ENCODE data around the gene FYN.
A peak's percentile ranks its signal among the peaks of the same experiment; 100 is the strongest.

The FYN gene

GRCh38 chr6:111747829-111748228 lies 125.4 kb downstream of the FYN start:
- no peak for DNase-seq (ENCODE audit: low read depth in 2 of 2)

- DNase-seq (ENCODE audit: low read depth in 2 of 2) = no peak
Observed at GRCh38 chr6:111747396-111747795, 125.9 kb downstream of the FYN start.

GRCh38 chr6:111746983-111747382 lies 126.3 kb downstream of the FYN start:
- DNase-seq (ENCODE audit: low read depth in 2 of 2) = no peak

- no peak for DNase-seq (ENCODE audit: low read depth in 2 of 2)
Observed at GRCh38 chr6:111745636-111746035, 127.6 kb downstream of the FYN start.

GRCh38 chr6:111745186-111745585 lies 128.1 kb downstream of the FYN start:
- no peak for DNase-seq (ENCODE audit: low read depth in 2 of 2)

- DNase-seq (ENCODE audit: low read depth in 2 of 2) = peak in 1 of 2 experiments; percentile 62
Observed at GRCh38 chr6:111743862-111744692, 129.2 kb downstream of the FYN start.

DNA sequence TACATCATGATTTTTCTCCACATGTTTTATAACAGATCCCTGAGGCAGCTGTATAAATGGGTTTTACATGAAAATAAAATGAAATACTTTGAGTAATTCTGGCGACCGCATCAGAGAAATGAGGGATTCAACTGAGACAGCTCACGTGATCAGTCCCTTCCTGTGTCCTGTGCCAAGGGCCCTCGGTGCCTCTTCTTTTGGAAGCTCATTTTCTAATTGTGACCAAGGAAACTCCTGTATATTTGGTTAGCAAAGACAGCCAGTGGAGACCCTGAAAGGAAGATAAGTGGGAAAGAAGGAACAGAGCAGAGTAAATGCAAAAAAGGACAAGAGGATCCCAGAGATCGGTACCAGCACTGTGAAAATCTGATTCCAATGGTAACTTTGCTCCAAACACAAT lies 129.9 kb downstream of the FYN start:
- no peak for DNase-seq (ENCODE audit: low read depth in 2 of 2)

DNA sequence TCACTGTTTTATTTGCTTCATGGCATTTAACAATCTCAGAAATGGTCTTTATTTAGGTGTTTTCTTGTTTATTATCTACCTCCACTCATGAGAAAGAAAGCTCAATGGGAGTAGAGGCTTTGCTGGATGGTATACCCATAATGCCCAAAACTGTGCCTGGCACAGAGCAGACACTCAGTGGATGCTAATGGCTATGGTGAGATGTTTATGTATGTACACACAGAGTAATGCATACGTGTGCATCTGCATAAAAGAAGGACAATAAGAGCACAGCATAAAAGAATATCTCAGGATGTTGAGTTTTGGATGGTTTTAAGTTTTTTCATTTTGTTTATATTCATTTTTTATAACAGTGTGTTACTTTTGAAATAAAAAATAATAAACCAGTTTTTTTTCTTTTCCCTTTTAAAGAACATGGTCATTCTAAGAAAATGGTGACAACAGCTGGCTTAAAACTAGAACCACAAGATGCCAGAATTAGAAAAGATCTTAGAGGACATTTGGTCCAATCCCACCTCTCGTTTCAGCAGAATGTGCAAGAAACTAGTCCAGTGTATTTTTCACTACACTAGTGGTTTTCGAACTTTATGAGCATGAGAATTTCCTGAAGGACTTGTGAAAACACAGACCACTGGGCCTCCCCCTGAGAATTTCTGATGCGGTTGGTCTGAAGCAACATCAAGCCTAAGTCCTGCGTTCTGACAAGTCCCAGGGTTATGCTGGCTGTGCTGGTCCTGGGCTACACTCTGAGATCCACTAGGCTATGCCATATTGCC lies 131.9 kb downstream of the FYN start:
- DNase-seq (ENCODE audit: low read depth in 2 of 2) = no peak

DNA sequence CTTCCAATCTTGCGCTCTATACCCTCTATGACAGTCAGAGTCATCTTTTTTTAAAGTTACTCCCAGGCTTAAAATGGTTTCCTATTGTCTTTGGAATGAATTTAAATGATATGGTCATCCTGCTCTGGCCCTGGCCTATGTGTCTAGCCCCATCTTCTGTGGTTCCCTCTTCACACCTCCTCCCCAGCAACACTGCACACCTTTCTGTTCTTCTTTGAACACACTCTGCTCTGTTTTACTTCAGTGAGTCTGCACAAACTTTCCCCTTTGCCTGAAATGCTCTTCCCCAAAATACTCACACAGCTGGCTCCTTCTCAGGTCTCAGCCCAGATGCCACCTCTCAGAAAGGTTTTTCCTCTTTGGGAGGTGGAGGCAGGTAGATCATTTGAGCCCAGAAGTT lies 132.7 kb downstream of the FYN start:
- DNase-seq (ENCODE audit: low read depth in 2 of 2) = no peak

DNA sequence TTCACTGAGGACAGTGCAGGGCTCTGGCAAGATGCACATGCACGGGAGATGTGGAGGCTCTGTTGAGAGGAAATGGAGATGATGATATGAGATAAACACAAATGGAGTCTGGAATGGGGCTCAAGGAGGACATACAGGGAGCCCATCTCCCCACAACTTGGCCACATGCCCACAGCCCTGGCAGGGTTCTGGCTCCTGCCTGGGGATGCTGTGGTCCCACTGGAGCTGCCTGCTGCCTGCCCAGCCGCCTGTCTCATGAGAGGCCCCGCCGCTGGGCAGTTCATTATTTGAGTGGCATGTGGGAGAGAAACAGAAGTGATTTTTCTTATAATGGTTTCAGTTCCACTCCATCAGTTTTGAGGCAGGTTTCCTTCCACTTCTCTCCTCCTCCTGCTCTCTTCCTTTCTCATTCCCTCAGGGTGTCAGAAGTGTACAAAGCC lies 134.0 kb downstream of the FYN start:
- DNase-seq (ENCODE audit: low read depth in 2 of 2) = no peak

DNA sequence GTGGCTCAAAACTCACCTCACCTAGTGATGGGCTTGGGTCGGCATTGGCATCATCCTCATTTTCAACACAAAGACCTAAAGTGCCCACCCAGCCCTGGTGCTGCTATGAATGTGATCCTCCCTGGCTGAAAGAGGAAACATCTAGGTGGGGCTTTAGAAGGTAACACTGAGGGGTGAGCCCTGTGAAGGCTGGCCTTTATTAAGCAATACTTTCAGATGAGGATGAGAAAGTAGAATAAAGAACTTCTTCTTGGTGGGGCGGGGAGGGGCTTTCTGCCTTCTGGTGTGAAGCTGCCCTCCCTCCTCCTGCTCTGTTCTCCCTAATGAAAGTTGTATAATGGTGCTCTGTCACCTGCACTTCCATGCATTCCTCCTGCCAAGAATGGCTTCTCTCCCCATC lies 134.6 kb downstream of the FYN start:
- DNase-seq (ENCODE audit: low read depth in 2 of 2) = no peak

GRCh38 chr6:111738156-111738555 lies 135.1 kb downstream of the FYN start:
- no peak for DNase-seq (ENCODE audit: low read depth in 2 of 2)

GRCh38 chr6:111737065-111737521 lies 136.2 kb downstream of the FYN start:
- DNase-seq (ENCODE audit: low read depth in 2 of 2) = peak in 1 of 2 experiments; percentile 62

- DNase-seq (ENCODE audit: low read depth in 2 of 2) = no peak
Observed at GRCh38 chr6:111736005-111736608, 137.1 kb downstream of the FYN start.

- no peak for DNase-seq (ENCODE audit: low read depth in 2 of 2)
Observed at GRCh38 chr6:111734068-111735061, 138.9 kb downstream of the FYN start.

GRCh38 chr6:111732390-111732789 lies 140.9 kb downstream of the FYN start:
- no peak for DNase-seq (ENCODE audit: low read depth in 2 of 2)

GRCh38 chr6:111731456-111732195 lies 141.6 kb downstream of the FYN start:
- DNase-seq (ENCODE audit: low read depth in 2 of 2) = no peak

- no peak for DNase-seq (ENCODE audit: low read depth in 2 of 2)
Observed at GRCh38 chr6:111730864-111731263, 142.4 kb downstream of the FYN start.

- no peak for DNase-seq (ENCODE audit: low read depth in 2 of 2)
Observed at GRCh38 chr6:111727802-111728201, 145.4 kb downstream of the FYN start.

- no peak for DNase-seq (ENCODE audit: low read depth in 2 of 2)
Observed at GRCh38 chr6:111727041-111727440, 146.2 kb downstream of the FYN start.

Data from fibroblast of skin of left quadriceps (primary cell).